IPS-18c (cell line): Measurements from ENCODE around the gene RPS6KA5.
"Not testable (repeated sequence)": the region's sequence is repeated elsewhere in the genome, so short reads cannot be mapped to it uniquely, and the experiment has no call there.

Source experiments
- H3K4me3 ChIP-seq: 2 replicates; pipeline ENCODE4 v1.7.0; 2013; ENCODE audit warnings: low read depth, mild to moderate bottlenecking, low read length, moderate library complexity; ENCODE audit not compliant: insufficient read depth
- H3K9me3 ChIP-seq: one replicate; pipeline ENCODE4 v1.6.1; 2013; ENCODE audit warnings: mild to moderate bottlenecking, low read length, moderate library complexity; ENCODE audit not compliant: control insufficient read depth, insufficient read depth

RPS6KA5 gene

DNA sequence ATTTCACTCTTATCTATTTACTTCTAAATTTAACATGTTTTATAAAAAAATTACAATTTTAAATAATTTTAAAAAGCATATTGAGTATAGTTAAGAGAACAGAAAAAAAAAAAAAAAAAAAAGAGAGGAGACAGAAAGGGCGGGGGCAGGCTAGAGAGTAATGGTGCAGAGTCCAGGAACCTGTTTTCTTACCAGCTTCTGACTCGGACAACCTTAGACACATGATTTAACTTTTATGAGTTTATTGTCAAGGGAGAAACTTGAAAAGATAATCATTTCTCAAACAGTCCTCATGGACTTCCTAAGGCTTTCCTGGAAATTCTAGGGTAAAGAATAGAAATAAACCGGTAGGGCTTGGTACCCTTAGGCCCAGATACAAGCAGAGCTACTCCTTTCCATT lies 84.3 kb downstream of the RPS6KA5 start:
- H3K4me3 ChIP-seq, result no peak overlapping the region
- no peaks in the 10 kb centered on the region for H3K9me3 ChIP-seq

DNA sequence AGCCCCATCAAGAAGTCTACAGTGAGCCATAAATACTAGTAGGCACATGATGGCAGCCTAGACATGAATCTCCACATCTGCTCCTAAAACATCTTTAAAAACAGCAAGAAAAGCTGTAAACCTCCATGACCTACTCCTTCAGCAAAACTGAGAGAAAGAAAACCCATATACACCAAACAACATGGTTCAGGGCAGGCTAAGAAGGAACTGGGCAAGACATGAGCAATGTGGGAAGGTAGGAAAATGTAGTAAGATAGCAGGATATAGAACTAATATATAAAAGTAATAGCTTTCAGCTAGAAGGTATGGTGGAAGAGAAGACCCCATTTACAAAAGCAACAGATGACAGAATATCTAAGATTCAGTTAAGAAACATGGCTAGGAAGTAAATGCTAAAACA lies 88.8 kb downstream of the RPS6KA5 start:
- H3K9me3 ChIP-seq, result no peaks in the 10 kb centered on the region
- H3K4me3 ChIP-seq, result no peak overlapping the region

DNA sequence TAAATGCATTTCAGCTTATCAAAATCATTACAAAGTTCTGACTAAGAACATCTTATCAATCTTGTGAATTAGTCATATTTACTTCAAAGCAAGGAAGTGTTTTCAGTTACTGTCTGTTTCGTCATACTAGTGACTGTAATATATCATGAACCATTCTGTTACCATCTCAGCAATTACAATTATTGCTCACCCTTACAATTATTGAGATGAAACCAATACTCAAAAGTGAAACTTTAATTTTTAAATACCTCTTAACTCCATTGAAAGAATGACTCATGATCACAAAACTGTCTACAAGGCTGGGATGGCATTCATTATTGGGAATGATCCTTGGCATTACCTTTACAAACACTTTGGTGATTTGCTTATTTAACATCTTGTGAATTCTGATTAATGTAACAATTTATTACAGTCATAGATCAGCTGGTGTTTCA lies 90.3 kb downstream of the RPS6KA5 start:
- H3K4me3 ChIP-seq, result no peak overlapping the region
- no peaks in the 10 kb centered on the region for H3K9me3 ChIP-seq

- no peaks in the 10 kb centered on the region for H3K9me3 ChIP-seq
- no peak overlapping the region for H3K4me3 ChIP-seq
Observed at GRCh38 chr14:90969531-90970166, 90.8 kb downstream of the RPS6KA5 start.

- Histone ChIP-seq H3K9me3 (no peaks in the 10 kb centered on the region), H3K4me3 (no peak overlapping the region)
Observed at GRCh38 chr14:90968025-90968424, 92.4 kb downstream of the RPS6KA5 start.

DNA sequence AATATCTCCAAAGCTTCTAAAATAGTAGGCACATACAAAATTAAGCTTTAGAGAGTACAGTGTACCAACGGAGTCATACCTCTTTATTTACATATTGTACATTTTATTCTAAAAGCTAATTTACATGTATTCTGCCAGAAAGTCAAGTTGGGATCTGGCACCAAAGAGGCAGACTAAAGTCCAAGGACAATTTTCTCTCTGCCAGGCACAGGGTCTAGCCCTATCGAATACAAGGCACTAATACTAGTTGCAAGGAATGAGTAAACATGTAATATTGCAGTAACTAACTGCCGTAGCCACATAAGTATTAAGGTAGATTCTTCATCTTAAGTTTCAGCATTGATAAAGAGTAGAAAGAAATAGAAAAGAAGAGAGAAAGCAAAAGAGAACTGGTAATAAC lies 93.9 kb downstream of the RPS6KA5 start:
- Histone ChIP-seq H3K4me3 (no peak overlapping the region), H3K9me3 (no peaks in the 10 kb centered on the region)

DNA sequence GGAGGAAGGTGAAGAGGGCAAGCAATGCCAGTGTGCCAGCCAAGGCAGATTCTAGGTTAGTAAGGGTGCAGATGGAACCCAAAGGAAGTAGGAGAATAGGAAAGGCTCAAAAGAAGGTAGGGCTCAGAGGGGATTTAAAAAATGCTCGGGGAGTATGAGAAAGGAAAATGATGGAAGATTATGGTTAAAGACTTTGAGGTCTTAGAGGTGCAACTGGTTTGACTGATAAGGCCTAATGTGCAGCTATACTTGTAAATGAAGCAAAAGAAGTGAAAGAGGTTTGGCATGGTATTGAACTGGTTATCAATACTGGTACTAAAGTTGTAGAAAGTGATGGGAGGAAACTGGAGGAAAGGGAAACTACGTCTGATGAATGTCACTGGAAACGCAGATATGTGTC lies 94.7 kb downstream of the RPS6KA5 start:
- H3K9me3 ChIP-seq, result no peaks in the 10 kb centered on the region

GRCh38 chr14:90963343-90963742 lies 97.1 kb downstream of the RPS6KA5 start:
- Histone ChIP-seq H3K9me3 (no peaks in the 10 kb centered on the region), H3K4me3 (no peak overlapping the region)

More for the DNA sequence above, 94.7 kb downstream of the RPS6KA5 start:
- H3K4me3 ChIP-seq, result no peak overlapping the region

DNA sequence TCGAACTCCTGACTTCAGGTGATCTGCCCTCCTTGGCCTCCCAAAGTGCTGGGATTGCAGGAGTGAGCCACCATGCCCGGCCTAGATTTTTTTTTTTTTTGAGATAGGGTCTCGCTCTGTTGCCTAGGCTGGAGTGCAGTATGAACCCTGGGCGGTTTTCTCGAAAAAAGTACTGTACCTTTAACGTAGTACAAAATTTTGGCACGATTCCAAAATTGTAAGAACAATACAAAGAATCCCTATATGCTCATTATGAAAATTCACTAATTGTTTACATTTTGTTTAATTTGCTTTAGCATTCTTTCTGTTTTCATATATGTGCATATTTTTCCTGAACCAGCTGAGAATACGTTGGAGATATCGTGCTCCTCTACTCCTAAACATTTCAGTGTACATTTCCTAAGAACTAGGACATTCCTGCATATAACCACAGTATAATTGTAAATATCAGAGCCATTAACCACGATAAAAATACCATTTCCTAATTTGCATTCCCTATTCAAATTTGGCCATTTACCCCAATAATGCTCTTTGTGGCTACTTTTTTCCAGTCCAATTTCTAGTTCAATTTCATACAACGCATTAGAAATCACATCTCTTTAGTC lies 97.8 kb downstream of the RPS6KA5 start:
- no peak overlapping the region for H3K4me3 ChIP-seq
- H3K9me3 ChIP-seq, result no peaks in the 10 kb centered on the region

DNA sequence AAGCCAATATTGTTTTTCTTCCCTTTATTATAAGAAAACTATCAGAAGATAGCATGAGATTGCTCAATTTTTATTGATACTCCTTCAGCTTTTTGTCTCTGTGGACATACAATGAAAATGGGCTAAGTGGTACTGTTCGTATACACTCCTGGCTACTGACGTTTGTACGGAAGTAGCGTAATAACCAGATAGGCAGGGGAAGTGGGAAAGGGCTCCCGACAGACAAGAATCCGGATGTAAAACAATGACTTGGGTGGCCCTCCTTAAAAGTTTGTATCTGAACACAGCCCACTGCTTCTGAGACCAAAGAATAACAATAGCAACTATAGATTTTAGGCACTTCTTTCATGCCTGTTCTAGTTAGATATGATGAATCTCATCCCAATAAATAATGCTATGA lies 99.6 kb downstream of the RPS6KA5 start:
- Histone ChIP-seq H3K9me3 (no peaks in the 10 kb centered on the region), H3K4me3 (no peak overlapping the region)

- no peak overlapping the region for H3K4me3 ChIP-seq
- H3K9me3 ChIP-seq, result no peaks in the 10 kb centered on the region
Observed at GRCh38 chr14:90959344-90959743, 101.1 kb downstream of the RPS6KA5 start.

DNA sequence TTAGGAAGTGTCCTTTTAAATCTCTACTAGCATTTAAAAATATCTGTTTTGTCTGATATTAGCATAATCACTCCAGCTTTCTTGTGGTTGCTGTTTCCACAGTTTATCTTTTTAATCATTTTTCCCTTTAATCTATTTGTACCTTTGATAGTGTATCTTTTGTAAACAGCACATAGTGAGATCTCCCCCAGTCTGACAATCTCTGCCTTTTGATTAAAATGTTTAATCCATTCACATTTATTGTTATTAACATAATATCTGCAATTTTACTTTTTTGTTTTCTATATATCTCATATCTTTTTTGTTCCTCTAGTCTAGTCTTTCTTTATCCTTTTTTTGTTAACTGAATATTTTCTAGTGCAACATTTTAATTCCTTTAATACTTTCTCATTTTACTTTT lies 104.2 kb downstream of the RPS6KA5 start:
- H3K4me3 ChIP-seq, result no peak overlapping the region
- H3K9me3 ChIP-seq, result peaks cover 2% of the 10 kb centered on the region

GRCh38 chr14:90953643-90954042 lies 106.8 kb downstream of the RPS6KA5 start:
- H3K4me3 ChIP-seq, H3K9me3 ChIP-seq: not testable (repeated sequence)

GRCh38 chr14:90943367-90943766 lies 117.1 kb downstream of the RPS6KA5 start:
- Histone ChIP-seq H3K9me3 (peaks cover 8% of the 10 kb centered on the region), H3K4me3 (no peak overlapping the region)

GRCh38 chr14:90942511-90942910 lies 117.9 kb downstream of the RPS6KA5 start:
- H3K9me3 ChIP-seq, result peaks cover 10% of the 10 kb centered on the region
- H3K4me3 ChIP-seq, result no peak overlapping the region

DNA sequence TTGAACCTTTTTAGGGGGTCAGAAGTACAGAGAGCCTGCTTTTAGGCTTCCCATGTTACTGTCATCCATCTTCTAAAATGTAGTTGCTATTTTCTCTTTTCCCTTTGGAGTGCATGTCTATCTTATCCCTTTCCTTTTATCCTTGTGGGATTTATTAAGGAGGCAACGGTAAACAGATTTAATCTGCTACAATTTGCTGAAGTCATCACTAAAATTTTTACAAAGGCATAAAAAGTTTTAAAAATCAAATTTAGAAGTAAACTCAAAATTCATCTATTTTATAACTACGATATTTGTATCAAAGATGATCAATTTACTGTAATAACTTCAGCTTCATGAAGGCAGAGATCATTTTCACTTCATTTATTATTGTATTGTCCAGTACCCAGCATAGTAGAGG lies 118.7 kb downstream of the RPS6KA5 start:
- Histone ChIP-seq H3K4me3 (no peak overlapping the region), H3K9me3 (peaks cover 10% of the 10 kb centered on the region)

- Histone ChIP-seq H3K4me3 (no peak overlapping the region), H3K9me3 (peaks cover 10% of the 10 kb centered on the region)
Observed at GRCh38 chr14:90940318-90940962, 120.0 kb downstream of the RPS6KA5 start.

- H3K4me3 ChIP-seq, H3K9me3 ChIP-seq: not testable (repeated sequence)
Observed at GRCh38 chr14:90939252-90939795, 121.1 kb downstream of the RPS6KA5 start.
